GM12878 (cell line): Measurements from ENCODE around the gene PLAGL2. TPM values are rescaled to one million over a fixed set of nuclear protein-coding genes. Genes with fewer than 3 reads are reported as not detected.

ENCODE experiments used
- ATAC-seq: fragments of 200-7000 bp; cut with Tn5 transposase; 3 replicates; pipeline ENCODE4 v1.9.1; 2020; ENCODE audit warnings: mild to moderate bottlenecking, moderate library complexity
- BruUV-seq: library from RNA; stranded (reverse); fragments of 400-500 nt; replicated peaks from 2 replicates; lab custom pipeline; 2021; lab: Mats Ljungman, UMichigan
- CTCF ChIA-PET: fragments of 300-600 bp; sonication (Branson Sonifier 250); formaldehyde crosslinking; extraction: SDS; loops from one replicate; lab custom pipeline; 2021; ENCODE audit warnings: inconsistent platforms; lab: Yijun Ruan, JAX
- POLR2A ChIA-PET: fragments of 350-600 bp; formaldehyde crosslinking; extraction: SDS; loops from one replicate; lab custom pipeline; 2021; ENCODE audit warnings: inconsistent platforms; lab: Charles Lee
- RAD21 ChIA-PET: fragments of 300-600 bp; sonication (Branson Sonifier 250); formaldehyde crosslinking; loops from one replicate; lab custom pipeline; 2023; ENCODE audit warnings: antibody characterized with exemption; ENCODE audit not compliant: unreplicated experiment; lab: Charles Lee
- SMC1A ChIA-PET: fragments of 300-600 bp; sonication (Branson Sonifier 250); formaldehyde crosslinking; loops from one replicate; lab custom pipeline; 2023; ENCODE audit not compliant: unreplicated experiment, uncharacterized antibody; lab: Charles Lee
- DNase-seq: peaks from one replicate; pipeline ENCODE4 v3.0.0-alpha.2; 2011; ENCODE audit warnings: low read depth, low spot score
- FAIRE-seq: peaks from 3 replicates; lab custom pipeline; 2011; peaks lifted over from hg19 to GRCh38; lab: Jason Lieb, UNC
- H2AFZ ChIP-seq: 2 replicates; pipeline ENCODE4 v1.6.0; 2011; ENCODE audit warnings: low read depth, low read length, control low read depth; ENCODE audit not compliant: control insufficient read depth
- H3K27ac ChIP-seq: 2 replicates; pipeline ENCODE4 v1.5.1; 2011; ENCODE audit warnings: control low read depth; ENCODE audit not compliant: control insufficient read depth, insufficient read depth
- H3K27me3 ChIP-seq, 2 experiments: replicated peaks in 1 of 2; 2 replicates each; pipeline versions ENCODE4 v1.6.0 to v1.6.1; 2011; ENCODE audit warnings: low read length in 1 of 2; ENCODE audit not compliant: control insufficient read depth in 2 of 2, insufficient read depth in 2 of 2
- H3K36me3 ChIP-seq, 2 experiments: 2 replicates each; pipeline ENCODE4 v1.5.1; 2011; ENCODE audit warnings: low read length in 1 of 2; ENCODE audit not compliant: control insufficient read depth in 2 of 2, insufficient read depth in 2 of 2
- H3K4me1 ChIP-seq: 2 replicates; pipeline ENCODE4 v1.6.1; 2011; ENCODE audit warnings: mild to moderate bottlenecking, low read length, moderate library complexity, mixed read lengths; ENCODE audit not compliant: control insufficient read depth, insufficient read depth
- H3K4me2 ChIP-seq: 2 replicates; pipeline ENCODE4 v1.6.0; 2011; ENCODE audit warnings: control low read depth; ENCODE audit not compliant: control insufficient read depth, insufficient read depth
- H3K4me3 ChIP-seq: fragments of 200-600 bp; sonication (generic); 2 replicates; pipeline ENCODE4 v1.5.1; 2016
- H3K79me2 ChIP-seq: 2 replicates; pipeline ENCODE4 v1.6.0; 2011; ENCODE audit warnings: low read length; ENCODE audit not compliant: control insufficient read depth, insufficient read depth
- H3K9ac ChIP-seq: 2 replicates; pipeline ENCODE4 v1.8.0; 2011; ENCODE audit warnings: low read length, control low read depth, mixed read lengths; ENCODE audit not compliant: control insufficient read depth, insufficient read depth
- H3K9me3 ChIP-seq: replicated peaks from 3 replicates; pipeline ENCODE4 v1.5.1; 2011; ENCODE audit warnings: mild to moderate bottlenecking, low read length; ENCODE audit not compliant: control insufficient read depth, insufficient read depth
- H4K20me1 ChIP-seq: 2 replicates; pipeline ENCODE4 v1.6.0; 2011; ENCODE audit not compliant: control insufficient read depth, insufficient read depth
- ASH2L ChIP-seq: fragments of 300-600, 200-600 bp; sonication (generic); IDR thresholded peaks from 2 replicates; pipeline ENCODE4 v1.6.1; 2017; ENCODE audit warnings: low read depth, mild to moderate bottlenecking, borderline replicate concordance
- CREM ChIP-seq: IDR thresholded peaks from 2 replicates; pipeline ENCODE4 v1.6.1; 2014; ENCODE audit warnings: antibody characterized with exemption, low read depth
- IRF4 ChIP-seq: IDR thresholded peaks from 2 replicates; pipeline ENCODE4 v1.6.1; 2011; ENCODE audit warnings: low read depth, low read length
- NBN ChIP-seq: fragments of 450-650 bp; IDR thresholded peaks from 2 replicates; pipeline ENCODE4 v1.6.1; 2016
- NR2C2 ChIP-seq: IDR thresholded peaks from 2 replicates; pipeline ENCODE4 v1.6.1; 2011; ENCODE audit warnings: borderline replicate concordance, low read depth; ENCODE audit not compliant: control insufficient read depth, insufficient read length
- RB1 ChIP-seq: fragments of 450-650 bp; formaldehyde crosslinking; IDR thresholded peaks from 2 replicates; pipeline ENCODE4 v1.6.1; 2017; ENCODE audit warnings: mild to moderate bottlenecking, borderline replicate concordance
- RELA ChIP-seq: fragments of 450-650 bp; IDR thresholded peaks from 2 replicates; pipeline ENCODE4 v1.8.0; 2014; ENCODE audit warnings: borderline replicate concordance; ENCODE audit not compliant: partially characterized antibody
- SREBF2 ChIP-seq: IDR thresholded peaks from 2 replicates; pipeline ENCODE4 v1.6.1; 2012; ENCODE audit warnings: mild to moderate bottlenecking, low read length
- TARDBP ChIP-seq: IDR thresholded peaks from 2 replicates; pipeline ENCODE4 v1.6.1; 2016; ENCODE audit warnings: borderline replicate concordance
- ZNF274 ChIP-seq: IDR thresholded peaks from one replicate; pipeline ENCODE4 v1.8.0; 2011; ENCODE audit not compliant: insufficient read length, insufficient read depth
- WGBS: methylation state at CpG from one replicate; pipeline ENCODE4 v1.1.6; 2016; ENCODE audit warnings: low lambda C conversion rate; ENCODE audit not compliant: insufficient replicate concordance, insufficient coverage; ENCODE audit errors: missing lambda C conversion rate; 5-methylcytosine and 5-hydroxymethylcytosine counted together
- in situ Hi-C: fragments of 300-500 bp; cut with MboI; formaldehyde crosslinking; loops from 9 replicates; pipeline ENCODE4 v1.14.3; 2018; ENCODE audit warnings: mixed read lengths
- intact Hi-C: fragments of 100-400 bp; cut with micrococcal nuclease; formaldehyde crosslinking; loops from one replicate; pipeline ENCODE4 v1.14.2; 2022; ENCODE audit not compliant: unreplicated experiment
- polyA plus RNA-seq, 11 experiments: library from polyadenylated mRNA; depleted of rRNA in 4 of 11; unstranded in 6 of 11; stranded (reverse) in 5 of 11; fragments of >200 nt; fragmentation: Nextera tagmentation in 4 of 11; fragmentation: Illumina TruSeq in 1 of 11; extraction: Ambion mirVana in 4 of 11; extraction: Trizol in 1 of 11; gene quantifications; 1 replicate in 1 of 11; 2 replicates in 10 of 11; pipeline versions ENCODE4 v1.2.1 to v1.2.3, GENCODE V29; 2011 to 2016; ENCODE audit warnings: inconsistent platforms in 2 of 11, missing spikeins in 2 of 11, low read depth in 1 of 11
- total RNA-seq, 4 experiments: library from RNA; depleted of rRNA in 3 of 4; stranded (reverse); fragments of >200 nt in 3 of 4; fragmentation: Illumina TruSeq in 1 of 4; extraction: Trizol in 1 of 4; gene quantifications; 2 replicates each; pipeline versions ENCODE4 v1.2.1 to v1.2.3, GENCODE V29; 2013 to 2021
- TF ChIP-seq, protein P1 (sequence below): IDR thresholded peaks from 2 replicates; pipeline ENCODE4 v1.6.1; 2012; ENCODE audit warnings: mild to moderate bottlenecking, low read depth, low read length
- TF ChIP-seq, protein P2 (sequence below): IDR thresholded peaks from 2 replicates; pipeline ENCODE4 v1.6.1; 2011; ENCODE audit warnings: low read depth, mild to moderate bottlenecking, low read length, moderate library complexity, borderline replicate concordance; ENCODE audit errors: extremely low read depth
- TF ChIP-seq, protein P3 (sequence below): fragments of 450-650 bp; IDR thresholded peaks from 2 replicates; pipeline ENCODE4 v1.6.1; 2017; ENCODE audit warnings: low read depth, mild to moderate bottlenecking, moderate library complexity

Gene PLAGL2
- total and polyA plus RNA-seq, 10 of the 15 experiments (the other 5 are each of a cell fraction or from before 2014, with no cell fraction given) = 4.4 to 32.3 (median 13.3) TPM

DNA sequence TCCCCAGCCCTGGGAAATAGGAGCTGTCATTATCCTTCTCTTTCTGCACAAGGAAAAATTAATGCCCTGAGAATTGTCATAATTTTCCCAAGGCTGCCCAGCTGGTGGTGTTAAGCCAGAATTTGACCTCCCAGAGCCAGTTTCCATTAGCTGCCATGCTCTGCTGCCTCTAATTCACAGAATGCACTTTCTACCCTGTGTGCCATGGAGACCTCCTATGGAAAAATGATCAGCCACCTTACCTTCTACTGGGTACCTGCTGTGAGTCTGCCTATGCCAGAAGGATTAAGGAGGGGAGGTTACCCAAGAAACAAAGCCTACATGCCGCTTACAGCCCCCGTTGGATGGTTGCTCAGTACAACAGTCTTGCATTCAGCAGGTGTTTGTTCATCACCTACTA is 29.3 kb upstream of the PLAGL2 start:
- no peaks in the 10 kb centered on the region for H3K9me3 ChIP-seq
- intact Hi-C loops = no loop called here
- CTCF ChIA-PET = interaction anchor here (1.4 kb wide), 1 partner anchor 13 kb away, joined by 3 read pairs; no protein-coding TSS in a partner anchor
- H2AFZ ChIP-seq = no peak overlapping the region
- no peaks in the 10 kb centered on the region for H3K27me3 ChIP-seq
- SMC1A ChIA-PET = interaction anchor here (0.6 kb wide), 1 partner anchor 257 kb away, joined by 4 read pairs; no protein-coding TSS in a partner anchor
- no peak for TF ChIP-seq RB1
- TF ChIP-seq, all 136 proteins: peak for 0
- Histone ChIP-seq H3K27ac (no peak overlapping the region), H3K4me1 (peaks cover 21% of the 10 kb centered on the region), H4K20me1 (no peaks in the 10 kb centered on the region), H3K4me2 (no peak overlapping the region), H3K36me3 (peaks cover 12 to 16% of the 10 kb centered on the region in 2 experiments; a peak in 2 of 4 replicates), H3K79me2 (no peaks in the 10 kb centered on the region), H3K9ac (no peak overlapping the region), H3K4me3 (no peak overlapping the region)
- WGBS = 100% methylated on average over 2 of the region's 2 CpGs
- ATAC-seq = no peak
- in situ Hi-C loops = no loop called here
- no TSS peak for BruUV-seq
- POLR2A ChIA-PET = no interaction called here
- no peak for DNase-seq
- FAIRE-seq = no peak
- RAD21 ChIA-PET = no interaction called here

DNA sequence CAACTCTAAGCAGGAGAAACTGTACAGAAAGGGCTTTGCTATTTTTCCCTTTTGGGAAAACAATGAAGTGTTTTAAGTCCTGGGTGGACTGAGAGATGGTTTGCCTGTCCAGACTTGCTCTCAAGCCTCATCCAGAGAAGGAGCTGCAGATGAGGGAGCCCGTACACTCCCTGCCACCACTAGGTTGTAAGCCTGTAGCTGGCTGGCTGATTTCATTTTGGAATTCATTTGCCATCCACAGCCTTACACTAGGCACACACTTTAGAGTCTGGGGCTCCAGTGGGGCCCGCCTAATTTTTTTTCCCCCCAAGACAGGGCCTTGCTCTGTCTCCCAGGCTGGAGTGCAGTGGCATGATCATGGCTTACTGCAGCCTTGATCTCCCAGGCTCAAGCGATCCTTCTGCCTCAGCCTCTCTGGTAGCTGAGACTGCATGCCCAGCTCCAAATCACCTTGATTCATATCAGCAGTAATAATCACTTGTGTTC is 28.5 kb upstream of the PLAGL2 start:
- no peaks in the 10 kb centered on the region for H3K27me3 ChIP-seq
- H3K4me3 ChIP-seq = no peak overlapping the region
- H3K27ac ChIP-seq = no peak overlapping the region
- no peak for FAIRE-seq
- H3K36me3 ChIP-seq = peaks cover 17 to 18% of the 10 kb centered on the region in 2 experiments; a peak in 3 of 4 replicates
- H3K9ac ChIP-seq = no peak overlapping the region
- peaks cover 23% of the 10 kb centered on the region for H3K4me1 ChIP-seq
- no peaks in the 10 kb centered on the region for H3K79me2 ChIP-seq
- ChIA-PET CTCF (no interaction called here), POLR2A (no interaction called here), SMC1A (no interaction called here), RAD21 (no interaction called here)
- 95% methylated on average over 3 of the region's 3 CpGs for WGBS
- no TSS peak for BruUV-seq
- DNase-seq = no peak
- no peak overlapping the region for H2AFZ ChIP-seq
- in situ Hi-C loops = no loop called here
- no peaks in the 10 kb centered on the region for H4K20me1 ChIP-seq
- no peaks in the 10 kb centered on the region for H3K9me3 ChIP-seq
- ATAC-seq = no peak
- intact Hi-C loops = no loop called here
- no peak overlapping the region for H3K4me2 ChIP-seq
- TF ChIP-seq RELA (no peak), NR2C2 (no peak), ZNF274 (no peak), SREBF2 (no peak), NBN (no peak), ASH2L (no peak), IRF4 (no peak), CREM (no peak), TARDBP (no peak)
- TF ChIP-seq, protein P1, sequence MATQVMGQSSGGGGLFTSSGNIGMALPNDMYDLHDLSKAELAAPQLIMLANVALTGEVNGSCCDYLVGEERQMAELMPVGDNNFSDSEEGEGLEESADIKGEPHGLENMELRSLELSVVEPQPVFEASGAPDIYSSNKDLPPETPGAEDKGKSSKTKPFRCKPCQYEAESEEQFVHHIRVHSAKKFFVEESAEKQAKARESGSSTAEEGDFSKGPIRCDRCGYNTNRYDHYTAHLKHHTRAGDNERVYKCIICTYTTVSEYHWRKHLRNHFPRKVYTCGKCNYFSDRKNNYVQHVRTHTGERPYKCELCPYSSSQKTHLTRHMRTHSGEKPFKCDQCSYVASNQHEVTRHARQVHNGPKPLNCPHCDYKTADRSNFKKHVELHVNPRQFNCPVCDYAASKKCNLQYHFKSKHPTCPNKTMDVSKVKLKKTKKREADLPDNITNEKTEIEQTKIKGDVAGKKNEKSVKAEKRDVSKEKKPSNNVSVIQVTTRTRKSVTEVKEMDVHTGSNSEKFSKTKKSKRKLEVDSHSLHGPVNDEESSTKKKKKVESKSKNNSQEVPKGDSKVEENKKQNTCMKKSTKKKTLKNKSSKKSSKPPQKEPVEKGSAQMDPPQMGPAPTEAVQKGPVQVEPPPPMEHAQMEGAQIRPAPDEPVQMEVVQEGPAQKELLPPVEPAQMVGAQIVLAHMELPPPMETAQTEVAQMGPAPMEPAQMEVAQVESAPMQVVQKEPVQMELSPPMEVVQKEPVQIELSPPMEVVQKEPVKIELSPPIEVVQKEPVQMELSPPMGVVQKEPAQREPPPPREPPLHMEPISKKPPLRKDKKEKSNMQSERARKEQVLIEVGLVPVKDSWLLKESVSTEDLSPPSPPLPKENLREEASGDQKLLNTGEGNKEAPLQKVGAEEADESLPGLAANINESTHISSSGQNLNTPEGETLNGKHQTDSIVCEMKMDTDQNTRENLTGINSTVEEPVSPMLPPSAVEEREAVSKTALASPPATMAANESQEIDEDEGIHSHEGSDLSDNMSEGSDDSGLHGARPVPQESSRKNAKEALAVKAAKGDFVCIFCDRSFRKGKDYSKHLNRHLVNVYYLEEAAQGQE = no peak
- TF ChIP-seq, protein P2, sequence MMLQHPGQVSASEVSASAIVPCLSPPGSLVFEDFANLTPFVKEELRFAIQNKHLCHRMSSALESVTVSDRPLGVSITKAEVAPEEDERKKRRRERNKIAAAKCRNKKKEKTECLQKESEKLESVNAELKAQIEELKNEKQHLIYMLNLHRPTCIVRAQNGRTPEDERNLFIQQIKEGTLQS = no peak
- TF ChIP-seq, protein P3, sequence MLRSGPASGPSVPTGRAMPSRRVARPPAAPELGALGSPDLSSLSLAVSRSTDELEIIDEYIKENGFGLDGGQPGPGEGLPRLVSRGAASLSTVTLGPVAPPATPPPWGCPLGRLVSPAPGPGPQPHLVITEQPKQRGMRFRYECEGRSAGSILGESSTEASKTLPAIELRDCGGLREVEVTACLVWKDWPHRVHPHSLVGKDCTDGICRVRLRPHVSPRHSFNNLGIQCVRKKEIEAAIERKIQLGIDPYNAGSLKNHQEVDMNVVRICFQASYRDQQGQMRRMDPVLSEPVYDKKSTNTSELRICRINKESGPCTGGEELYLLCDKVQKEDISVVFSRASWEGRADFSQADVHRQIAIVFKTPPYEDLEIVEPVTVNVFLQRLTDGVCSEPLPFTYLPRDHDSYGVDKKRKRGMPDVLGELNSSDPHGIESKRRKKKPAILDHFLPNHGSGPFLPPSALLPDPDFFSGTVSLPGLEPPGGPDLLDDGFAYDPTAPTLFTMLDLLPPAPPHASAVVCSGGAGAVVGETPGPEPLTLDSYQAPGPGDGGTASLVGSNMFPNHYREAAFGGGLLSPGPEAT = no peak
